Measurements from ENCODE around the gene STIM1. TPM values are rescaled to one million over a fixed set of nuclear protein-coding genes. Genes with fewer than 3 reads are reported as not detected.
A peak's percentile ranks its signal among the peaks of the same experiment; 100 is the strongest.

Gene STIM1
- total RNA-seq, 1 experiment from 2014 or later, result 93.6 TPM

- POLR2A ChIA-PET, result interaction anchor here (0.7 to 0.9 kb wide), 2 partner anchors 10 to 491 kb away, joined by 4 to 6 read pairs; no protein-coding TSS in a partner anchor
- intact Hi-C loops (cut with micrococcal nuclease; ENCODE audit: unreplicated experiment), result no loop called here
- in situ Hi-C loops (cut with HindIII; ENCODE audit: low pct_unique_long_range_greater_than_20kb, low sequenced_read_pairs), result no loop called here
- H3K27ac ChIP-seq (ENCODE audit: low read length), result peak overlapping the region; percentile 84
- CTCF ChIA-PET, result interaction anchor here (0.5 to 2.7 kb wide), 16 partner anchors 8 to 678 kb away, joined by 3 to 33 read pairs (median 4); partner anchors contain the start of gene STIM1
- DNase-seq (ENCODE audit: low read depth, low spot score) (peak; percentile 82), ATAC-seq (peak; percentile 84)
- no peaks in the 10 kb centered on the region for H3K27me3 ChIP-seq (ENCODE audit: control insufficient read depth, insufficient read depth, low read length)
- TF ChIP-seq TCF7L2 (IDR thresholded peaks at IDR 0.05; ENCODE audit: low read depth, low read length) (no peak), CTCF (IDR thresholded peaks at IDR 0.05) (peak; percentile 100), POLR2AphosphoS5 (IDR thresholded peaks at IDR 0.05; ENCODE audit: low read depth, low read length) (peak; percentile 87)
- TF ChIP-seq, protein P1, sequence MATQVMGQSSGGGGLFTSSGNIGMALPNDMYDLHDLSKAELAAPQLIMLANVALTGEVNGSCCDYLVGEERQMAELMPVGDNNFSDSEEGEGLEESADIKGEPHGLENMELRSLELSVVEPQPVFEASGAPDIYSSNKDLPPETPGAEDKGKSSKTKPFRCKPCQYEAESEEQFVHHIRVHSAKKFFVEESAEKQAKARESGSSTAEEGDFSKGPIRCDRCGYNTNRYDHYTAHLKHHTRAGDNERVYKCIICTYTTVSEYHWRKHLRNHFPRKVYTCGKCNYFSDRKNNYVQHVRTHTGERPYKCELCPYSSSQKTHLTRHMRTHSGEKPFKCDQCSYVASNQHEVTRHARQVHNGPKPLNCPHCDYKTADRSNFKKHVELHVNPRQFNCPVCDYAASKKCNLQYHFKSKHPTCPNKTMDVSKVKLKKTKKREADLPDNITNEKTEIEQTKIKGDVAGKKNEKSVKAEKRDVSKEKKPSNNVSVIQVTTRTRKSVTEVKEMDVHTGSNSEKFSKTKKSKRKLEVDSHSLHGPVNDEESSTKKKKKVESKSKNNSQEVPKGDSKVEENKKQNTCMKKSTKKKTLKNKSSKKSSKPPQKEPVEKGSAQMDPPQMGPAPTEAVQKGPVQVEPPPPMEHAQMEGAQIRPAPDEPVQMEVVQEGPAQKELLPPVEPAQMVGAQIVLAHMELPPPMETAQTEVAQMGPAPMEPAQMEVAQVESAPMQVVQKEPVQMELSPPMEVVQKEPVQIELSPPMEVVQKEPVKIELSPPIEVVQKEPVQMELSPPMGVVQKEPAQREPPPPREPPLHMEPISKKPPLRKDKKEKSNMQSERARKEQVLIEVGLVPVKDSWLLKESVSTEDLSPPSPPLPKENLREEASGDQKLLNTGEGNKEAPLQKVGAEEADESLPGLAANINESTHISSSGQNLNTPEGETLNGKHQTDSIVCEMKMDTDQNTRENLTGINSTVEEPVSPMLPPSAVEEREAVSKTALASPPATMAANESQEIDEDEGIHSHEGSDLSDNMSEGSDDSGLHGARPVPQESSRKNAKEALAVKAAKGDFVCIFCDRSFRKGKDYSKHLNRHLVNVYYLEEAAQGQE (IDR thresholded peaks at IDR 0.05; ENCODE audit: insufficient read depth in 1 of 2, low read depth in 2 of 2, low read length in 1 of 2), result 0 out of 4 replicates have a peak, but pooled peaks of 1 of the 2 experiments have one; percentile 45
- no peaks in the 10 kb centered on the region for H3K36me3 ChIP-seq (ENCODE audit: control insufficient read depth, insufficient read depth, low read length)
- TSS peak; percentile 97 for BruUV-seq (replicated peaks)
- H3K4me3 ChIP-seq (ENCODE audit: low read depth in 2 of 2, low read length in 2 of 2), result peak overlapping the region; percentile 62 to 63
- H3K4me1 ChIP-seq (ENCODE audit: control insufficient read depth, insufficient read depth, low read length), result peaks cover 36% of the 10 kb centered on the region
- no peaks in the 10 kb centered on the region for H3K9me3 ChIP-seq (ENCODE audit: control insufficient read depth, insufficient read depth, low read depth, low read length)
Observed at GRCh38 chr11:3841426-3842350, 13.8 kb upstream of the STIM1 start.

DNA sequence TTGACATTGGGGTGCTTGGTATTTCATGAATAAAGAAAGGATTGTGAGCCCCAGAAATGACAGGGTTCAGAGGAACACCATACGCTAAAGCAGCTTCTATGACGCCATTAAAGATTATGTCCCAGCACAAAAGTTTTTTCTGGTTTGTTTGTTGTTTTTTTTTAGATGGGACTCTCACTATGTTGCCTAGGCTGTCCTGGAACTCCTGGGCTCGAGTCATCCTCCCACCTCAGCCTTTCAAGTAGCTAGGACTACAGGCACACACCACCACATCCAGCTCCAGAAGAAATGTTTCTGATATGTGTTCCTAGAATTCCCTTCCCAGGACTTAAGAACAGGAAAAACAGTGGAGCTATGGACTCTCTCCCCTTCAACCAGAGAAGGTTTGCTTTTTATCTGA lies 12.1 kb upstream of the STIM1 start:
- in situ Hi-C loops (cut with HindIII; ENCODE audit: low pct_unique_long_range_greater_than_20kb, low sequenced_read_pairs) (no loop called here), intact Hi-C loops (cut with micrococcal nuclease; ENCODE audit: unreplicated experiment) (no loop called here)
- no peak overlapping the region for H3K27ac ChIP-seq (ENCODE audit: low read length)
- no peaks in the 10 kb centered on the region for H3K36me3 ChIP-seq (ENCODE audit: control insufficient read depth, insufficient read depth, low read length)
- no peak for ATAC-seq
- H3K9me3 ChIP-seq (ENCODE audit: control insufficient read depth, insufficient read depth, low read depth, low read length), result no peaks in the 10 kb centered on the region
- ChIA-PET CTCF (interaction anchor here (0.6 to 0.7 kb wide), 3 partner anchors 25 to 229 kb away, joined by 3 to 5 read pairs (median 4); no protein-coding TSS in a partner anchor), POLR2A (no interaction called here)
- H3K4me1 ChIP-seq (ENCODE audit: control insufficient read depth, insufficient read depth, low read length), result peaks cover 20% of the 10 kb centered on the region
- no peak overlapping the region for H3K4me3 ChIP-seq (ENCODE audit: low read depth in 2 of 2, low read length in 2 of 2)
- DNase-seq (ENCODE audit: low read depth, low spot score), result no peak
- TF ChIP-seq TCF7L2 (IDR thresholded peaks at IDR 0.05; ENCODE audit: low read depth, low read length) (no peak), SIN3A (IDR thresholded peaks at IDR 0.05; ENCODE audit: borderline replicate concordance, insufficient read depth, low read depth, low read length) (no peak)
- no peaks in the 10 kb centered on the region; the same call in 1 of the 2 replicates for H3K27me3 ChIP-seq (ENCODE audit: control insufficient read depth, insufficient read depth, low read length)
- BruUV-seq (replicated peaks), result no TSS peak

Data from Panc1 (cell line).